ENCODE results near the gene COPS8.

The COPS8 gene

GRCh38 chr2:237126519-237127174 is 41.0 kb downstream of the COPS8 start:
- peaks cover 5% of the 10 kb centered on the region for H3K9me3 ChIP-seq (ENCODE audit: control insufficient read depth, low read length)

GRCh38 chr2:237128026-237128703 is 42.5 kb downstream of the COPS8 start:
- H3K23ac ChIP-seq (ENCODE audit: low read length in 2 of 2) = peak overlapping the region in 1 of 2 experiments; percentile 72
- no peaks in the 10 kb centered on the region for H3K27me3 ChIP-seq (ENCODE audit: control insufficient read depth in 1 of 2, insufficient read depth in 1 of 2, low read length in 2 of 2)
- no peak overlapping the region for H2AFZ ChIP-seq (ENCODE audit: low read depth, low read length)
- peaks cover 11% of the 10 kb centered on the region for H3K9me3 ChIP-seq (ENCODE audit: control insufficient read depth, low read length)
- H3K27ac ChIP-seq (ENCODE audit: low read length, poor library complexity, severe bottlenecking) = peak overlapping the region; percentile 78
- no peaks in the 10 kb centered on the region for H3K36me3 ChIP-seq (ENCODE audit: control insufficient read depth in 1 of 2, insufficient read depth in 2 of 2, low read depth in 1 of 2, low read length in 2 of 2)
- 13% methylated on average over 11 of the region's 11 CpGs for WGBS
- peak overlapping the region; percentile 96 to 100 for H2BK12ac ChIP-seq (ENCODE audit: low read length in 2 of 2)
- peak overlapping the region; percentile 29 for H2AK5ac ChIP-seq (ENCODE audit: low read length, severe bottlenecking)
- peak overlapping the region; percentile 6 for H2BK5ac ChIP-seq (ENCODE audit: low read depth, low read length, poor library complexity, severe bottlenecking)
- H3K4ac ChIP-seq (ENCODE audit: low read depth in 1 of 2, low read length in 2 of 2) = peak overlapping the region; percentile 97 to 100
- H3K4me3 ChIP-seq (ENCODE audit: insufficient read depth in 1 of 2, low read depth in 1 of 2, low read length in 2 of 2) = peak overlapping the region in 1 of 2 experiments; percentile 11
- peak overlapping the region; percentile 96 for H2BK120ac ChIP-seq (ENCODE audit: low read depth, low read length)
- peak overlapping the region; percentile 98 for H4K91ac ChIP-seq (ENCODE audit: low read length)
- H3K9ac ChIP-seq (ENCODE audit: low read length) = peak overlapping the region; percentile 88
- peak overlapping the region; percentile 92 for H4K8ac ChIP-seq (ENCODE audit: low read length)
- H3K4me2 ChIP-seq (ENCODE audit: low read length, poor library complexity, severe bottlenecking) = peak overlapping the region; percentile 18
- H3K79me1 ChIP-seq (replicated peaks; ENCODE audit: low read length, poor library complexity, severe bottlenecking) = no peaks in the 10 kb centered on the region
- DNase-seq = peak; percentile 99
- peak overlapping the region; percentile 97 to 99 for H3K18ac ChIP-seq (ENCODE audit: low read depth in 1 of 2, low read length in 2 of 2)
- H3K14ac ChIP-seq (ENCODE audit: low read length in 2 of 2) = peak overlapping the region in 1 of 2 experiments; percentile 94
- H2BK15ac ChIP-seq (ENCODE audit: low read depth, poor library complexity, severe bottlenecking) = peak overlapping the region; percentile 93
- peaks cover 24% of the 10 kb centered on the region for H3K4me1 ChIP-seq (ENCODE audit: control insufficient read depth, insufficient read depth, low read depth, low read length)

More at GRCh38 chr2:237126519-237127174, 41.0 kb downstream of the COPS8 start:
- DNase-seq = no peak
- Histone ChIP-seq H3K4me1 (ENCODE audit: control insufficient read depth, insufficient read depth, low read depth, low read length) (peaks cover 23% of the 10 kb centered on the region), H3K79me1 (replicated peaks; ENCODE audit: low read length, poor library complexity, severe bottlenecking) (no peaks in the 10 kb centered on the region), H3K14ac (ENCODE audit: low read length in 2 of 2) (peak overlapping the region in 1 of 2 experiments; percentile 90), H3K23ac (ENCODE audit: low read length in 2 of 2) (no peak overlapping the region), H2AFZ (ENCODE audit: low read depth, low read length) (peak overlapping the region; percentile 8), H2AK5ac (ENCODE audit: low read length, severe bottlenecking) (peak overlapping the region; percentile 60), H2BK120ac (ENCODE audit: low read depth, low read length) (peak overlapping the region; percentile 90), H4K8ac (ENCODE audit: low read length) (peak overlapping the region; percentile 97), H2BK12ac (ENCODE audit: low read length in 2 of 2) (peak overlapping the region; percentile 30 to 99), H3K18ac (ENCODE audit: low read depth in 1 of 2, low read length in 2 of 2) (peak overlapping the region; percentile 34 to 98), H3K36me3 (ENCODE audit: control insufficient read depth in 1 of 2, insufficient read depth in 2 of 2, low read depth in 1 of 2, low read length in 2 of 2) (no peaks in the 10 kb centered on the region), H2BK15ac (ENCODE audit: low read depth, poor library complexity, severe bottlenecking) (peak overlapping the region; percentile 39), H3K4ac (ENCODE audit: low read depth in 1 of 2, low read length in 2 of 2) (peak overlapping the region; percentile 54 to 99), H4K91ac (ENCODE audit: low read length) (peak overlapping the region; percentile 87), H2BK5ac (ENCODE audit: low read depth, low read length, poor library complexity, severe bottlenecking) (peak overlapping the region; percentile 77), H3K4me3 (ENCODE audit: insufficient read depth in 1 of 2, low read depth in 1 of 2, low read length in 2 of 2) (peak overlapping the region in 1 of 2 experiments; percentile 11), H3K4me2 (ENCODE audit: low read length, poor library complexity, severe bottlenecking) (no peak overlapping the region), H3K9ac (ENCODE audit: low read length) (peak overlapping the region; percentile 88), H3K27me3 (ENCODE audit: control insufficient read depth in 1 of 2, insufficient read depth in 1 of 2, low read length in 2 of 2) (no peaks in the 10 kb centered on the region), H3K27ac (ENCODE audit: low read length, poor library complexity, severe bottlenecking) (no peak overlapping the region)
- 94% methylated on average over 12 of the region's 13 CpGs for WGBS

GRCh38 chr2:237128845-237129592 is 43.3 kb downstream of the COPS8 start:
- H2AFZ ChIP-seq (ENCODE audit: low read depth, low read length) = no peak overlapping the region
- H2AK5ac ChIP-seq (ENCODE audit: low read length, severe bottlenecking) = peak overlapping the region; percentile 23
- H2BK12ac ChIP-seq (ENCODE audit: low read length in 2 of 2) = peak overlapping the region; percentile 70 to 100
- WGBS = 94% methylated on average over 10 of the region's 10 CpGs
- peak overlapping the region; percentile 88 for H4K8ac ChIP-seq (ENCODE audit: low read length)
- peak overlapping the region; percentile 30 for H3K27ac ChIP-seq (ENCODE audit: low read length, poor library complexity, severe bottlenecking)
- H3K4ac ChIP-seq (ENCODE audit: low read depth in 1 of 2, low read length in 2 of 2) = peak overlapping the region; percentile 38 to 93
- peak overlapping the region in 1 of 2 experiments; percentile 11 for H3K4me3 ChIP-seq (ENCODE audit: insufficient read depth in 1 of 2, low read depth in 1 of 2, low read length in 2 of 2)
- no peaks in the 10 kb centered on the region for H3K36me3 ChIP-seq (ENCODE audit: control insufficient read depth in 1 of 2, insufficient read depth in 2 of 2, low read depth in 1 of 2, low read length in 2 of 2)
- H2BK120ac ChIP-seq (ENCODE audit: low read depth, low read length) = peak overlapping the region; percentile 58
- H3K4me2 ChIP-seq (ENCODE audit: low read length, poor library complexity, severe bottlenecking) = no peak overlapping the region
- DNase-seq = no peak
- peak overlapping the region; percentile 70 to 99 for H3K18ac ChIP-seq (ENCODE audit: low read depth in 1 of 2, low read length in 2 of 2)
- peak overlapping the region; percentile 95 for H4K91ac ChIP-seq (ENCODE audit: low read length)
- peaks cover 24% of the 10 kb centered on the region for H3K4me1 ChIP-seq (ENCODE audit: control insufficient read depth, insufficient read depth, low read depth, low read length)
- no peak overlapping the region for H2BK15ac ChIP-seq (ENCODE audit: low read depth, poor library complexity, severe bottlenecking)
- H3K9ac ChIP-seq (ENCODE audit: low read length) = peak overlapping the region; percentile 80
- peak overlapping the region in 1 of 2 experiments; percentile 94 for H3K14ac ChIP-seq (ENCODE audit: low read length in 2 of 2)
- H3K79me1 ChIP-seq (replicated peaks; ENCODE audit: low read length, poor library complexity, severe bottlenecking) = no peaks in the 10 kb centered on the region
- no peak overlapping the region for H2BK5ac ChIP-seq (ENCODE audit: low read depth, low read length, poor library complexity, severe bottlenecking)
- no peaks in the 10 kb centered on the region for H3K27me3 ChIP-seq (ENCODE audit: control insufficient read depth in 1 of 2, insufficient read depth in 1 of 2, low read length in 2 of 2)
- H3K23ac ChIP-seq (ENCODE audit: low read length in 2 of 2) = peak overlapping the region in 1 of 2 experiments; percentile 72
- H3K9me3 ChIP-seq (ENCODE audit: control insufficient read depth, low read length) = peaks cover 17% of the 10 kb centered on the region

Measured in mesenchymal stem cell (in vitro differentiated cells and primary cell).